ENCODE results near the gene TMEM244. TPM values are rescaled to one million over a fixed set of nuclear protein-coding genes. Genes with fewer than 3 reads are reported as not detected.

TMEM244 gene
- total RNA-seq, 6 donors from 2014 or later = not detected

DNA sequence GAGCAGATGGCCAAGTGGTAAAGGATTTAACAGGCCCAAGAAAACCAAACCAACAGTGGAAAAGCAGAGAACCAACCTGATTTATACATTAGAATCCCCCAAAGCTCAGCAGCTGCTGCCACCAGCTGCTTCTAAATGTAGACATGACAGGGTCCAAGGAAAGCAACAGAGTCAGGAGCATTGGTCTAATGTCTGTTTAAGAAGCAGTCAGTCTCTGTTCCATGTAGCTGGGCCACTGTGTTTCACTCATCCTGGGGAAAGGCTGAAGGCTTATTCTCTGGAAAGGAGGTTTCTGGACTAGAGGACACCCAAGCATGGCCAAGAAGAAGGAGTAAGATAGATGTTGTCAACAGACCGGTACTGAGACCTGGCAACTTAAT, 75.4 kb downstream of the TMEM244 start:
- H3K9me3 ChIP-seq = no peaks in the 10 kb centered on the region
- ATAC-seq (ENCODE audit: low FRiP score in 2 of 2) = no peak
- no peak for TF ChIP-seq POLR2A (IDR thresholded peaks at IDR 0.05)
- no peak for TF ChIP-seq POLR2AphosphoS5 (IDR thresholded peaks at IDR 0.05)
- TF ChIP-seq, protein P1, sequence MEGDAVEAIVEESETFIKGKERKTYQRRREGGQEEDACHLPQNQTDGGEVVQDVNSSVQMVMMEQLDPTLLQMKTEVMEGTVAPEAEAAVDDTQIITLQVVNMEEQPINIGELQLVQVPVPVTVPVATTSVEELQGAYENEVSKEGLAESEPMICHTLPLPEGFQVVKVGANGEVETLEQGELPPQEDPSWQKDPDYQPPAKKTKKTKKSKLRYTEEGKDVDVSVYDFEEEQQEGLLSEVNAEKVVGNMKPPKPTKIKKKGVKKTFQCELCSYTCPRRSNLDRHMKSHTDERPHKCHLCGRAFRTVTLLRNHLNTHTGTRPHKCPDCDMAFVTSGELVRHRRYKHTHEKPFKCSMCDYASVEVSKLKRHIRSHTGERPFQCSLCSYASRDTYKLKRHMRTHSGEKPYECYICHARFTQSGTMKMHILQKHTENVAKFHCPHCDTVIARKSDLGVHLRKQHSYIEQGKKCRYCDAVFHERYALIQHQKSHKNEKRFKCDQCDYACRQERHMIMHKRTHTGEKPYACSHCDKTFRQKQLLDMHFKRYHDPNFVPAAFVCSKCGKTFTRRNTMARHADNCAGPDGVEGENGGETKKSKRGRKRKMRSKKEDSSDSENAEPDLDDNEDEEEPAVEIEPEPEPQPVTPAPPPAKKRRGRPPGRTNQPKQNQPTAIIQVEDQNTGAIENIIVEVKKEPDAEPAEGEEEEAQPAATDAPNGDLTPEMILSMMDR (IDR thresholded peaks at IDR 0.05) = no peak
- no peak for TF ChIP-seq EP300 (IDR thresholded peaks at IDR 0.05)
- no peak for DNase-seq
- no peak overlapping the region for H3K27ac ChIP-seq
- H3K27me3 ChIP-seq = no peaks in the 10 kb centered on the region
- WGBS, 2 donors = 85 to 92% methylated on average over 1 of the region's 1 CpG
- no peaks in the 10 kb centered on the region for H3K36me3 ChIP-seq
- H3K4me3 ChIP-seq = no peak overlapping the region
- H3K4me1 ChIP-seq = no peaks in the 10 kb centered on the region

DNA sequence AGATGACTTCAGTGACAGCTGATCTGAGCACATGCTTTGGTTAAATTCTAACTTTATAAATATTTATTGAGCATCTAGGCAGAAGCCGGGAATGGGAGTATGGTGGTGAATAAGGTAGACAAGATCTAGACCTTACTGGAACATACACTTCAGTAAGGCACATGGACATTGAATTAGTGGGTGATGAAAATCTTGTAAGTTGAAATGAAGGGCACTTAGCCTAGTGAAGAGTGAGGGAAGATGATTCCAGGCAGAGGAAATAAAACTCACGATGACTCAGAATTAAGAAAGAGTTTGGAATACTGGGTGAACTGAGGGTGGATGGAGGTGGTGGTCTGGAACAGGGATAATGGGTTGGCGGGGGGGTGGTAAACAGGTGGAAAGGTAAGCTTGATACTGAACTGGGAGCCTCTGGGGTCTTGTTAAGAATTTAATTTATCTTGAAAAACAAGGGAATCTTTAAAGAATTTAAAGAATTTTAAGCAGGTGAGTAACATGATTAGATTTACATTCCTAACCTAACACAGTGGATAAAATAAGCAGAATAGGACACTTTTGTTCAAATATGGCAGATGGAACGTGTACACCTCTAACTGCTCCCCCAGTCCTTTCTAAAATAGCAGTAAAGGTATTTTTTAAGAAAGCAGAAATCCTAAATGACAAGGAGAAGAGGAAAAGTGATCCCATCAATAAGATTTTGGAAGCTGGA, 75.9 kb downstream of the TMEM244 start:
- Histone ChIP-seq H3K27ac (no peak overlapping the region), H3K27me3 (no peaks in the 10 kb centered on the region), H3K36me3 (no peaks in the 10 kb centered on the region), H3K4me3 (no peak overlapping the region), H3K4me1 (no peaks in the 10 kb centered on the region), H3K9me3 (no peaks in the 10 kb centered on the region)
- TF ChIP-seq POLR2A (IDR thresholded peaks at IDR 0.05) (no peak), EP300 (IDR thresholded peaks at IDR 0.05) (no peak), POLR2AphosphoS5 (IDR thresholded peaks at IDR 0.05) (no peak)
- TF ChIP-seq, protein P1 (IDR thresholded peaks at IDR 0.05) = no peak
- WGBS, 2 donors = 84% methylated on average over 4 of the region's 4 CpGs
- ATAC-seq (ENCODE audit: low FRiP score in 2 of 2) (no peak), DNase-seq (no peak)

Small RNA genes lying within 50 kb of the gene (small RNA-seq; reads per million reads assigned to genes)
- gene AL451046.2 = 0 reads per million in 4 donors

Other genes starting within 250 kb of the TMEM244 start
- gene ARHGAP18, start 151.1 kb downstream of the TMEM244 start, total RNA-seq = 10 to 100 TPM; 30.4 to 56.8 (median 48.9) TPM
- 1 to 10 TPM; 3.2 to 9.3 (median 6.5) TPM for gene L3MBTL3, start 157.3 kb upstream of the TMEM244 start, total RNA-seq